GM12865 (cell line): Measurements from ENCODE around the gene RSRC1.

ENCODE experiments used
- DNase-seq: peaks from one replicate; pipeline ENCODE4 v3.0.0; 2010; ENCODE audit warnings: low read depth
- H3K4me3 ChIP-seq: 2 replicates; pipeline ENCODE4 v1.5.1; 2011; ENCODE audit warnings: mild to moderate bottlenecking, low read depth, low read length, control low read depth
- CTCF ChIP-seq: IDR thresholded peaks from 2 replicates; pipeline ENCODE4 v1.5.1; 2011; ENCODE audit warnings: low read length, control low read depth, low read depth, inconsistent platforms; ENCODE audit not compliant: insufficient read depth; ENCODE audit errors: missing control alignments

RSRC1 gene

GRCh38 chr3:158272081-158272480 is 162.2 kb downstream of the RSRC1 start:
- H3K4me3 ChIP-seq: no peak overlapping the region
- TF ChIP-seq CTCF: no peak
- no peak for DNase-seq

- DNase-seq: no peak
- no peak overlapping the region for H3K4me3 ChIP-seq
- no peak for TF ChIP-seq CTCF
These were observed 163.8 kb downstream of the RSRC1 start for GRCh38 chr3:158273656-158274055.

- H3K4me3 ChIP-seq: no peak overlapping the region
- TF ChIP-seq CTCF: no peak
- DNase-seq: no peak
These were observed 168.3 kb downstream of the RSRC1 start for GRCh38 chr3:158278187-158278586.

- no peak for DNase-seq
- no peak overlapping the region for H3K4me3 ChIP-seq
- TF ChIP-seq CTCF: no peak
These were observed 169.7 kb downstream of the RSRC1 start for GRCh38 chr3:158279609-158280008.

- no peak for DNase-seq
- TF ChIP-seq CTCF: no peak
These were observed 185.9 kb downstream of the RSRC1 start for GRCh38 chr3:158295771-158296170.

GRCh38 chr3:158297940-158298339 is 188.1 kb downstream of the RSRC1 start:
- no peak overlapping the region for H3K4me3 ChIP-seq
- DNase-seq: no peak
- TF ChIP-seq CTCF: no peak

More at GRCh38 chr3:158295771-158296170, 185.9 kb downstream of the RSRC1 start:
- no peak overlapping the region for H3K4me3 ChIP-seq

- TF ChIP-seq CTCF: no peak
- H3K4me3 ChIP-seq: no peak overlapping the region
- no peak for DNase-seq
These were observed 198.5 kb downstream of the RSRC1 start for GRCh38 chr3:158308236-158308928.
